WTC11 (cell line): ENCODE measurements around the gene POLR3GL. TPM values are rescaled to one million over a fixed set of nuclear protein-coding genes. Genes with fewer than 3 reads are reported as not detected.
A peak's percentile ranks its signal among the peaks of the same experiment; 100 is the strongest.

Experiments
- ATAC-seq: fragments of 200-7000 bp; cut with Tn5 transposase; 2 replicates; pipeline ENCODE4 v1.10.0; 2021; ENCODE audit warnings: mild to moderate bottlenecking, moderate library complexity
- CTCF ChIA-PET: fragments of 300-600 bp; sonication (Branson Sonifier 250); formaldehyde crosslinking; loops from one replicate; lab custom pipeline; 2021; ENCODE audit warnings: antibody characterized with exemption; lab: Charles Lee
- POLR2A ChIA-PET: fragments of 350-600 bp; sonication (Branson Sonifier 250); formaldehyde crosslinking; loops from one replicate; lab custom pipeline; 2021; ENCODE audit warnings: antibody characterized with exemption; lab: Charles Lee
- DNase-seq: peaks from one replicate; pipeline ENCODE4 v3.0.0; 2021; ENCODE audit warnings: low spot score
- H3K27ac Mint-ChIP-seq: 2 replicates; pipeline ENCODE4 v1.8.0; 2021; ENCODE audit warnings: mixed read lengths
- H3K27me3 Mint-ChIP-seq: 2 replicates; pipeline ENCODE4 v1.8.0; 2021; ENCODE audit warnings: low read depth, mild to moderate bottlenecking, moderate library complexity, mixed read lengths
- H3K36me3 Mint-ChIP-seq: 2 replicates; pipeline ENCODE4 v1.8.0; 2021; ENCODE audit warnings: mixed read lengths
- H3K4me1 Mint-ChIP-seq: 2 replicates; pipeline ENCODE4 v1.8.0; 2022; ENCODE audit warnings: mixed read lengths
- H3K4me3 Mint-ChIP-seq: 2 replicates; pipeline ENCODE4 v1.8.0; 2021; ENCODE audit warnings: mild to moderate bottlenecking, moderate library complexity, mixed read lengths
- H3K9me3 Mint-ChIP-seq: 2 replicates; pipeline ENCODE4 v1.8.0; 2021; ENCODE audit warnings: mixed read lengths
- CBFB ChIP-seq: sonication (generic); formaldehyde crosslinking; IDR thresholded peaks from 2 replicates; pipeline ENCODE4 v1.8.1; 2022; ENCODE audit warnings: mild to moderate bottlenecking, low read depth, missing genetic modification reagents
- KAT7 ChIP-seq: sonication (generic); formaldehyde crosslinking; IDR thresholded peaks from 2 replicates; pipeline ENCODE4 v1.8.1; 2023; ENCODE audit warnings: missing genetic modification reagents, mild to moderate bottlenecking, borderline replicate concordance
- NFATC4 ChIP-seq: fragments of 250-450 bp; sonication (Bioruptor Pico); IDR thresholded peaks from 2 replicates; pipeline ENCODE4 v1.9.0; 2021; ENCODE audit warnings: mild to moderate bottlenecking
- NFYB ChIP-seq: sonication (generic); formaldehyde crosslinking; conservative IDR thresholded peaks from 2 replicates; pipeline ENCODE4 v1.8.0; 2022; ENCODE audit warnings: low read depth, missing genetic modification reagents
- NR2C2 ChIP-seq: sonication (generic); formaldehyde crosslinking; IDR thresholded peaks from 2 replicates; pipeline ENCODE4 v1.8.0; 2022; ENCODE audit warnings: mild to moderate bottlenecking, missing genetic modification reagents
- PRDM15 ChIP-seq: sonication (generic); formaldehyde crosslinking; IDR thresholded peaks from 2 replicates; pipeline ENCODE4 v1.8.0; 2022; ENCODE audit warnings: missing genetic modification reagents
- RELA ChIP-seq: sonication (generic); formaldehyde crosslinking; IDR thresholded peaks from 2 replicates; pipeline ENCODE4 v1.8.1; 2022; ENCODE audit warnings: missing genetic modification reagents, mild to moderate bottlenecking, borderline replicate concordance
- RORB ChIP-seq: fragments of 250-450 bp; sonication (Bioruptor Pico); IDR thresholded peaks from 2 replicates; pipeline ENCODE4 v1.9.0; 2021; ENCODE audit warnings: mild to moderate bottlenecking
- TEAD1 ChIP-seq: sonication (generic); formaldehyde crosslinking; IDR thresholded peaks from 2 replicates; pipeline ENCODE4 v1.8.0; 2022; ENCODE audit warnings: mild to moderate bottlenecking, missing genetic modification reagents
- TEAD4 ChIP-seq: sonication (generic); formaldehyde crosslinking; IDR thresholded peaks from 2 replicates; pipeline ENCODE4 v1.8.0; 2022; ENCODE audit warnings: mild to moderate bottlenecking, missing genetic modification reagents
- USF2 ChIP-seq: sonication (generic); formaldehyde crosslinking; IDR thresholded peaks from 2 replicates; pipeline ENCODE4 v1.8.1; 2023; ENCODE audit warnings: mild to moderate bottlenecking, missing genetic modification reagents, moderate library complexity
- ZBTB21 ChIP-seq: sonication (generic); formaldehyde crosslinking; IDR thresholded peaks from 2 replicates; pipeline ENCODE4 v1.8.1; 2023; ENCODE audit warnings: mild to moderate bottlenecking, missing genetic modification reagents, borderline replicate concordance
- ZMAT4 ChIP-seq: fragments of 250-450 bp; sonication (Bioruptor Pico); IDR thresholded peaks from 2 replicates; pipeline ENCODE4 v1.9.0; 2021; ENCODE audit warnings: mild to moderate bottlenecking
- ZNF121 ChIP-seq: sonication (generic); formaldehyde crosslinking; IDR thresholded peaks from 2 replicates; pipeline ENCODE4 v1.8.0; 2023; ENCODE audit warnings: missing genetic modification reagents
- ZNF281 ChIP-seq: sonication (generic); formaldehyde crosslinking; IDR thresholded peaks from 2 replicates; pipeline ENCODE4 v1.8.0; 2023; ENCODE audit warnings: mild to moderate bottlenecking, missing genetic modification reagents
- ZNF416 ChIP-seq: fragments of 250-450 bp; sonication (Bioruptor Pico); IDR thresholded peaks from 2 replicates; pipeline ENCODE4 v1.9.0; 2021; ENCODE audit warnings: mild to moderate bottlenecking, inconsistent platforms
- ZNF425 ChIP-seq: fragments of 250-450 bp; sonication (Bioruptor Pico); conservative IDR thresholded peaks from 2 replicates; pipeline ENCODE4 v1.9.0; 2021; ENCODE audit warnings: mild to moderate bottlenecking
- ZNF512 ChIP-seq: sonication (generic); formaldehyde crosslinking; IDR thresholded peaks from 2 replicates; pipeline ENCODE4 v1.8.1; 2022; ENCODE audit warnings: missing genetic modification reagents, borderline replicate concordance
- total RNA-seq: library from RNA; stranded (reverse); gene quantifications from 3 replicates; pipeline ENCODE4 v1.2.3, GENCODE V29; 2021

The POLR3GL gene
- total RNA-seq, 1 experiment from 2014 or later: 3.8 TPM

- TF ChIP-seq PRDM15 (CRISPR knock-in tag) (no peak), NR2C2 (no peak), ZNF512 (CRISPR knock-in tag) (no peak), ZMAT4 (CRISPR knock-in tag) (no peak), KAT7 (CRISPR knock-in tag) (no peak), RELA (no peak)
These were observed 22.1 kb downstream of the POLR3GL start (continued) for GRCh38 chr1:145986551-145986950.

- ChIA-PET POLR2A (no interaction called here), CTCF (interaction anchor here (0.7 to 4.8 kb wide), 4 partner anchors 9 to 19 kb away, joined by 3 to 28 read pairs (median 6); no protein-coding TSS in a partner anchor)
- Mint-ChIP-seq H3K4me1 (peaks cover 48% of the 10 kb centered on the region), H3K36me3 (peaks cover 6% of the 10 kb centered on the region), H3K4me3 (no peak overlapping the region), H3K27me3 (no peaks in the 10 kb centered on the region; the same call in 1 of the 2 replicates), H3K9me3 (no peaks in the 10 kb centered on the region), H3K27ac (no peak overlapping the region)
- ATAC-seq: no peak
- peak; percentile 86; the same call in 1 of the 2 replicates for TF ChIP-seq ZNF121
- no peak for TF ChIP-seq TEAD4
- no peak for DNase-seq
These were observed 23.4 kb downstream of the POLR3GL start for GRCh38 chr1:145987926-145988325.

- Mint-ChIP-seq H3K9me3 (no peaks in the 10 kb centered on the region), H3K27ac (no peak overlapping the region), H3K36me3 (peaks cover 14% of the 10 kb centered on the region), H3K4me1 (peaks cover 52% of the 10 kb centered on the region), H3K27me3 (no peaks in the 10 kb centered on the region; the same call in 1 of the 2 replicates), H3K4me3 (no peak overlapping the region)
- DNase-seq: no peak
- no peak for ATAC-seq
- ChIA-PET CTCF (interaction anchor here (1.0 to 4.8 kb wide), 3 partner anchors 10 to 97 kb away, joined by 4 to 28 read pairs (median 8); no protein-coding TSS in a partner anchor), POLR2A (no interaction called here)
- TF ChIP-seq ZNF416 (CRISPR knock-in tag): no peak
- TF ChIP-seq USF2 (CRISPR knock-in tag): no peak
- no peak for TF ChIP-seq ZNF425
- no peak for TF ChIP-seq NFYB
- TF ChIP-seq CBFB (CRISPR knock-in tag): no peak
- no peak for TF ChIP-seq TEAD1 (CRISPR knock-in tag)
- TF ChIP-seq ZNF281: no peak
- TF ChIP-seq NFATC4 (CRISPR knock-in tag): no peak
- no peak for TF ChIP-seq RORB (CRISPR knock-in tag)
- TF ChIP-seq ZBTB21 (CRISPR knock-in tag): no peak
- no peak for TF ChIP-seq NR2C2
These were observed 24.3 kb downstream of the POLR3GL start for GRCh38 chr1:145988773-145989172.
